HepG2 (cell line): ENCODE measurements around the gene NRG3. TPM values are rescaled to one million over a fixed set of nuclear protein-coding genes. Genes with fewer than 3 reads are reported as not detected.

Experiments
- ATAC-seq: fragments of 200-7000 bp; cut with Tn5 transposase; 3 replicates; pipeline ENCODE4 v1.9.1; 2020; ENCODE audit warnings: mild to moderate bottlenecking, moderate library complexity
- BruUV-seq: library from RNA; stranded (reverse); fragments of 400-500 nt; replicated peaks from 2 replicates; lab custom pipeline; 2021; lab: Mats Ljungman, UMichigan
- CTCF ChIA-PET: fragments of 300-600 bp; formaldehyde crosslinking; extraction: SDS; loops from one replicate; lab custom pipeline; 2021; ENCODE audit warnings: low total read pairs, inconsistent platforms, low intra/inter-chr PET ratio; lab: Yijun Ruan, JAX
- POLR2A ChIA-PET: fragments of 350-600 bp; sonication (Branson Sonifier 250); formaldehyde crosslinking; loops from one replicate; lab custom pipeline; 2020; ENCODE audit warnings: antibody characterized with exemption, inconsistent platforms; lab: Yijun Ruan, JAX
- DNase-seq: peaks from one replicate; pipeline ENCODE4 v3.0.0-alpha.2; 2015; ENCODE audit warnings: low spot score
- FAIRE-seq: peaks from 3 replicates; lab custom pipeline; 2011; peaks lifted over from hg19 to GRCh38; lab: Jason Lieb, UNC
- H2AFZ ChIP-seq: one replicate; pipeline ENCODE4 v1.6.1; 2011; ENCODE audit warnings: low read length, inconsistent platforms
- H3K27ac ChIP-seq: fragments of 300-600 bp; 3 replicates; pipeline ENCODE4 v1.8.0; 2011; ENCODE audit warnings: mixed run types, mild to moderate bottlenecking, mixed read lengths, low read length, inconsistent platforms; ENCODE audit not compliant: insufficient read depth; ENCODE audit errors: extremely low read length
- H3K27me3 ChIP-seq, 2 experiments: fragments of 200-600 bp in 1 of 2; 2 replicates in 1 of 2; 3 replicates in 1 of 2; pipeline versions ENCODE4 v1.6.0 to v1.8.0; 2011; ENCODE audit warnings: low read length in 2 of 2, mild to moderate bottlenecking in 2 of 2, moderate library complexity in 2 of 2, inconsistent platforms in 1 of 2; ENCODE audit not compliant: insufficient read depth in 2 of 2, control insufficient read depth in 1 of 2
- H3K36me3 ChIP-seq, 2 experiments: fragments of 200-600 bp in 1 of 2; replicated peaks in 1 of 2; 2 replicates in 1 of 2; 3 replicates in 1 of 2; pipeline versions ENCODE4 v1.5.1 to v1.8.0; 2011; ENCODE audit warnings: low read length in 2 of 2, inconsistent platforms in 1 of 2; ENCODE audit not compliant: insufficient read depth in 2 of 2, control insufficient read depth in 1 of 2
- H3K4me1 ChIP-seq: 2 replicates; pipeline ENCODE4 v1.5.1; 2012; ENCODE audit warnings: low read length, inconsistent platforms; ENCODE audit not compliant: insufficient read depth
- H3K4me2 ChIP-seq: 2 replicates; pipeline ENCODE4 v1.6.0; 2011; ENCODE audit warnings: low read depth, low read length, inconsistent platforms
- H3K4me3 ChIP-seq, 3 experiments: fragments of 200-600 bp in 1 of 3; sonication (generic), shearing (Covaris generic) in 1 of 3; replicated peaks in 1 of 3; 2 replicates each; pipeline ENCODE4 v1.5.1; 2011 to 2016; ENCODE audit warnings: low read length in 3 of 3, inconsistent platforms in 2 of 3, low read depth in 2 of 3, mild to moderate bottlenecking in 2 of 3, control low read depth in 1 of 3, mixed read lengths in 1 of 3; ENCODE audit not compliant: insufficient read depth in 1 of 3
- H3K79me2 ChIP-seq: one replicate; pipeline ENCODE4 v1.6.1; 2011; ENCODE audit warnings: low read length, inconsistent platforms; ENCODE audit not compliant: insufficient read depth
- H3K9ac ChIP-seq: 2 replicates; pipeline ENCODE4 v1.6.0; 2011; ENCODE audit warnings: mild to moderate bottlenecking, low read depth, low read length, inconsistent platforms; ENCODE audit not compliant: insufficient read depth
- H3K9me3 ChIP-seq: 2 replicates; pipeline ENCODE4 v1.5.1; 2012; ENCODE audit warnings: mild to moderate bottlenecking, low read length
- H4K20me1 ChIP-seq: 2 replicates; pipeline ENCODE4 v1.6.0; 2011; ENCODE audit warnings: inconsistent platforms, mild to moderate bottlenecking, low read length, moderate library complexity; ENCODE audit not compliant: insufficient read depth
- FOSL2 ChIP-seq: sonication (generic); formaldehyde crosslinking; IDR thresholded peaks from 2 replicates; pipeline ENCODE4 v1.4.0; 2020; ENCODE audit warnings: missing genetic modification reagents
- KLF11 ChIP-seq: IDR thresholded peaks from 2 replicates; pipeline ENCODE4 v1.6.1; 2016; ENCODE audit warnings: missing compliant biosample characterization
- MBD4 ChIP-seq: IDR thresholded peaks from 2 replicates; pipeline ENCODE4 v1.6.1; 2012; ENCODE audit warnings: low read length, inconsistent platforms, borderline replicate concordance
- NFE2L1 ChIP-seq: sonication (generic); formaldehyde crosslinking; IDR thresholded peaks from 2 replicates; pipeline ENCODE4 v1.4.0; 2020; ENCODE audit warnings: missing genetic modification reagents, mild to moderate bottlenecking, borderline replicate concordance
- SMAD1 ChIP-seq: sonication (generic); formaldehyde crosslinking; IDR thresholded peaks from 2 replicates; pipeline ENCODE4 v1.4.0; 2020; ENCODE audit warnings: missing genetic modification reagents, low read depth, mild to moderate bottlenecking, borderline replicate concordance
- TFDP2 ChIP-seq: sonication (generic); formaldehyde crosslinking; IDR thresholded peaks from 2 replicates; pipeline ENCODE4 v1.4.0; 2020; ENCODE audit warnings: missing genetic modification reagents
- YEATS2 ChIP-seq: sonication (generic); formaldehyde crosslinking; IDR thresholded peaks from 2 replicates; pipeline ENCODE4 v1.4.0; 2020; ENCODE audit warnings: missing genetic modification reagents, borderline replicate concordance
- ZBTB43 ChIP-seq: sonication (generic); formaldehyde crosslinking; conservative IDR thresholded peaks from 2 replicates; pipeline ENCODE4 v1.4.0; 2020; ENCODE audit warnings: missing genetic modification reagents
- ZNF670 ChIP-seq: sonication (generic); formaldehyde crosslinking; IDR thresholded peaks from 2 replicates; pipeline ENCODE4 v1.8.0; 2022; ENCODE audit warnings: mild to moderate bottlenecking, missing genetic modification reagents, borderline replicate concordance
- WGBS: methylation state at CpG from one replicate; pipeline ENCODE4 v1.1.6; 2017; ENCODE audit warnings: low lambda C conversion rate; 5-methylcytosine and 5-hydroxymethylcytosine counted together
- in situ Hi-C: cut with HindIII; loops from 2 replicates; pipeline ENCODE4 v1.10.0; 2017; ENCODE audit warnings: low pct_unique_long_range_greater_than_20kb; ENCODE audit not compliant: extremely low pct_ligation_motif_present
- intact Hi-C: fragments of 100-400 bp; cut with micrococcal nuclease; formaldehyde crosslinking; loops from one replicate; pipeline ENCODE4 v1.10.0; 2022; ENCODE audit not compliant: unreplicated experiment
- polyA plus RNA-seq, 8 experiments: library from polyadenylated mRNA; depleted of rRNA in 3 of 8; stranded (reverse) in 7 of 8; unstranded in 1 of 8; fragments of >200 nt; fragmentation: Illumina TruSeq in 4 of 8; extraction: Trizol in 4 of 8; gene quantifications; 2 replicates each; pipeline versions ENCODE4 v1.2.1 to v1.2.3, GENCODE V29; 2011 to 2016; ENCODE audit warnings: low read depth in 4 of 8, missing spikeins in 1 of 8, mixed read lengths in 1 of 8; ENCODE audit not compliant: insufficient read depth in 1 of 8
- total RNA-seq, 5 experiments: library from RNA; depleted of rRNA; stranded (reverse); fragments of >200 nt; fragmentation: Illumina TruSeq; extraction: Trizol; gene quantifications; 2 replicates each; pipeline ENCODE4 v1.2.3, GENCODE V29; 2016; ENCODE audit warnings: low read depth in 1 of 5
- TF ChIP-seq, protein P1 (sequence below): sonication (generic); formaldehyde crosslinking; IDR thresholded peaks from 2 replicates; pipeline ENCODE4 v1.5.0; 2020; ENCODE audit warnings: mild to moderate bottlenecking, low read depth, missing genetic modification reagents, borderline replicate concordance

The NRG3 gene
- total and polyA plus RNA-seq, 2 of the 13 experiments (the other 11 are each of a cell fraction or from before 2014, with no cell fraction given), result not detected

DNA sequence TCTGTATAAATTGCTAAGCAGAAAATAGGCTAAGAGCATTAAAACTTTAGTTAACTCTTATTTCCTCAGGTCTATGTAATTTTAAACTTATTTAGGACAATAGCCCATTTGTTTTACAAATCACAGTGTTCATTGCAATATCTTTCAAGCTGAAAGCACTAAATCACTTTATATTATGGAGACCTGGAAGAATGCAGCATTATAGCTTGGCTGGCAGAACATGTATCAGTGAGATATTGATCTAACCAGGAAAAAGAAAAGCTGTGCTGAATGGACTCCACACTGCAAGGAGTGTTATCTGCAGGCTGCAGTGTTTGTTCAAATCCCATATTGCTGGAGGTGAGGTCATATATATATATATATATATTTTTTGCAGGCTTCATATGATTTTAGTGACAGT lies 517.5 kb downstream of the NRG3 start:
- no peak for TF ChIP-seq ZBTB43
- no peak for TF ChIP-seq FOSL2 (CRISPR knock-in tag)
- TF ChIP-seq, protein P1, sequence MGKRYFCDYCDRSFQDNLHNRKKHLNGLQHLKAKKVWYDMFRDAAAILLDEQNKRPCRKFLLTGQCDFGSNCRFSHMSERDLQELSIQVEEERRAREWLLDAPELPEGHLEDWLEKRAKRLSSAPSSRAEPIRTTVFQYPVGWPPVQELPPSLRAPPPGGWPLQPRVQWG (CRISPR knock-in tag), result no peak
- Histone ChIP-seq H3K27me3 (no peaks in the 10 kb centered on the region), H3K4me1 (no peaks in the 10 kb centered on the region), H3K4me2 (no peak overlapping the region), H3K9ac (no peak overlapping the region), H4K20me1 (no peaks in the 10 kb centered on the region), H2AFZ (no peak overlapping the region), H3K9me3 (peaks cover 91% of the 10 kb centered on the region), H3K4me3 (no peak overlapping the region), H3K79me2 (no peaks in the 10 kb centered on the region), H3K27ac (no peak overlapping the region), H3K36me3 (no peaks in the 10 kb centered on the region)
- DNase-seq, result no peak
- ATAC-seq, result no peak
- CTCF ChIA-PET, result no interaction called here
- intact Hi-C loops (no loop called here), in situ Hi-C loops (no loop called here)
- no TSS peak for BruUV-seq
- no peak for FAIRE-seq
- POLR2A ChIA-PET, result no interaction called here

- Histone ChIP-seq H4K20me1 (no peaks in the 10 kb centered on the region), H3K9ac (no peak overlapping the region), H3K4me3 (no peak overlapping the region), H3K4me2 (no peak overlapping the region), H3K27me3 (no peaks in the 10 kb centered on the region), H3K36me3 (no peaks in the 10 kb centered on the region), H3K27ac (no peak overlapping the region), H3K9me3 (peaks cover 92% of the 10 kb centered on the region), H3K79me2 (no peaks in the 10 kb centered on the region), H2AFZ (no peak overlapping the region), H3K4me1 (no peaks in the 10 kb centered on the region)
- intact Hi-C loops (no loop called here), in situ Hi-C loops (no loop called here)
- BruUV-seq, result no TSS peak
- WGBS, result 56% methylated on average over 5 of the region's 5 CpGs
- CTCF ChIA-PET, result no interaction called here
- DNase-seq, result no peak
- TF ChIP-seq MBD4 (no peak), NFE2L1 (no peak), KLF11 (CRISPR knock-in tag) (no peak), SMAD1 (CRISPR knock-in tag) (no peak), TFDP2 (CRISPR knock-in tag) (no peak), ZNF670 (no peak), YEATS2 (CRISPR knock-in tag) (no peak)
- no peak for ATAC-seq
- POLR2A ChIA-PET, result no interaction called here
- no peak for FAIRE-seq
Observed at GRCh38 chr10:82394122-82394521, 519.1 kb downstream of the NRG3 start.
